NCI-H2081 treated with DMSO at 0.1 percent for 48 hours (cell line): ENCODE measurements around the gene TAOK1.

Source experiments
- DNase-seq: peaks from one replicate; lab custom pipeline; 2025; lab: John Stamatoyannopoulos, UW

TAOK1 gene

DNA sequence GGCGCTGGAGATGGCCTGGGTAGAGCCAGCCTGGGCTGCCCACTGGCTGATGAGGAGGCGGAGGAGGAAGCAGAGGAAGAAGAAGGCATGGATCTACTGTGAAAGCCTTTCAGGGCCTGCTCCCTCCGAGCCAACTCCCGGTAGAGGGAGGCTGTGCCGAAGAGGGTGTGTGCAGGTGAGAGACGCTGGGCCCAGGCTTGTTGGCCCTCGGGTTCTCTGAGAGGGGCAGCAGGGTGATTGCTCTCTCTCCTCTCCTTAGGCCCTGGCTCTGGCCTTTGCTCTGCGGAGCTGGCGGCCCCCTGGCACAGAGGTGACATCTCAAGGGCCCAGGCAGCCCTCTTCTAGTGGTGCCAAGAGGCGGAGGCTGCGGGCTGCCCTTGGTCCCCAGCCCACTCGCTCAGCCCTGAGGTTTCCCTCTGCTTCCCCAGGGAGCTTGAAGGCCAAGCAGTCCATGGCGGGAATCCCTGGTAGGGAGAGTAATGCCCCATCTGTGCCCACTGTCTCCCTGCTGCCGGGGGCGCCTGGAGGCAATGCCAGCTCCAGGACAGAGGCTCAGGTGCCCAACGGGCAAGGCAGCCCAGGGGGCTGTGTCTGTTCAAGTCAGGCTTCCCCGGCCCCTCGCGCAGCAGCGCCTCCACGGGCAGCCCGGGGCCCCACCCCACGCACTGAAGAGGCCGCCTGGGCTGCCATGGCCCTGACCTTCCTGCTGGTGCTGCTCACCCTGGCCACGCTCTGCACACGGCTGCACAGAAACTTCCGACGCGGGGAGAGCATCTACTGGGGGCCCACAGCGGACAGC, 181.9 kb downstream of the TAOK1 start:
- DNase-seq = no peak

DNA sequence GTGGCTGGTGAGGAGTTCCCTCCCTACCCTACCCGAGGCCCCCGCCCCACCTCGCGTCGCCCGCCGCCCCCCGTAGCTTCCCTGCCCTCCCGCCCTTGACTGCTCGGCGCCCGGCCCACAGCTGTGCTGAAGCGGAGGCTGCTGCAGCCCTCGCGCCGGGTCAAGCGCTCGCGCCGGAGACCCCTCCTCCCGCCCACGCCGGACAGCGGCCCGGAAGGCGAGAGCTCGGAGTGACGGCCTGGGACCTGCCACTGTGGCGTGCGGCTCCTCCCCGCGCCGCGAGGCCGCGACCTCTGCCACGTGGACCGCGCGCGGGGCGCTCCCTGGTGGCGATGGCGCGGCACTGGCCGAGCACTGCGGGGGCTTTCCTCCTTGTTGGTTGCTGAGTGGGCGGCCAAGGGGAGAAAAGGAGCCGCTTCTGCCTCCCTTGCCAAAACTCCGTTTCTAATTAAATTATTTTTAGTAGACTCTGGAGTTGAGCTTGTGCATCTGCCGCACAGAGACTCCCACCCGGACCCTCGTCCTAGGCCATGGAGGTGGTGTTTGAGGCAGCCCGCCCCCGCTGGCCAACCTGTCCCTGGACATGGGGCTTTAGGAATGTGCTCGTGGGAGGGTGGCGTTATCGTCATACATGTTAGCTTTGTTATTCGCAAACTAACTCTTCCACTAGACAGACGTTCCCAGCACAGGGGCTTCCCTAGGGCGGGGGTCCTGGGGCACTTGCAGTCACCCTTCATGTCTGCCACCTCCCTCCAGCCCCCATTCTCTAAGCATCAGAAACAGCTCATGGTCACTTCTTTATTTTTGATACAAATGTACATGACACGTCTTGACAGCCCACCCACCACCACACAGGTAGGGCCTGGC, 182.8 kb downstream of the TAOK1 start:
- DNase-seq = no peak

DNA sequence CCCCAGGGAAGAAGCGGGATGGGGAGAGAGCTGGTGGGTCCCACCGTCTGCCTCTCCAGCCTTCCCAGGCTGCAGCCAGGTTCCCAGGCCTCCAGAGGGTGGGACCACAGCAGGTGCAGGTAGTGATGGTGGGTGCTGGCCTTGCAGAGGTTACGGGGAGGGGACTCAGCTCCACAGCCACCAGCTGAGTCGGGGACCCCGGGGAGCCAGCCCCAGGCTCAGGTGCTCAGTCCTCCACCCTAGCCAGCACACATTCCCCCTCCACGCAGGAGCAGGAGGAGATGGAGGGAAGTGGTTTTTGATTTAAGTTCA, 183.4 kb downstream of the TAOK1 start:
- no peak for DNase-seq

DNA sequence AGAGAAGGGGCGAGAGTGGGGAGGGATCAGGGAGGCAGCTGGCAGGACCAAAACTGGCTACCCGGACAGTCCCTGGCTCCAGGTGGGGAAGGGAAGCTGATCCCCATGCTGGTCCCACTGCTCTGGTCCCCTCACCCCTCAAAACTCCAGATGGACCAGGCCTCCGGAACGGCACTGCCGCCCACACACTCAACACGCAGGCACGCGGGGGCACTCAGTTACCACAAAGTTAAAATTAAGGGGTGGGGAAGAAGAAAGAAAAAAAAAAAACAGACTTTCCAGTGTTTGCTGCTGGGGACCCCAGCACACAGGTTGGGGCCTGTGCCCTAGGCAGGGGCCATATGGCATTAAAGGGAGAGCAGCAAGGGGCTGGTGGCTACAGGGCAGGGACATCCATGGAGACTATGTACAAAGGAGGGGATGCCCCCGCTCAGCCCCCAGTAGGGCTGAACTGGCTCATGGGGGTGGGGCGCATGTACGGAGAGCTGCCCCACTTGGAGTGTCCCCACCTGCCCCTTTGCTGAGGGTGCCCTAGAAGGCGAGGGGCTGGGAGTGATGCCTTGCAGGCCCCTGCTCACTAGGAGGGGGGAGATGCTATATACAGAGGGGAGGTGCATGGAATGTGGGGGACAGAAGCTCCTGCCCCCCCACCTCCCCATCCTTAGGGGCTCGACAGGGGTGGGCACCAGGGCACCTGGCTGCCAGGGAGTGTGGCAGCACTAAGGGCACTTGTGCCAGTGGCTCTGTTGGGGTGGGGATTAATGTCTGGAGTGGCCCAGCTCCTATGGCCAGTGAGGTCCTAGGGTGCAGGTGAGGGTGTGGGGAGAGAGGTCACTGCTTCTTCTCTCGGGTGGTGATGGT, 183.9 kb downstream of the TAOK1 start:
- DNase-seq = no peak

DNA sequence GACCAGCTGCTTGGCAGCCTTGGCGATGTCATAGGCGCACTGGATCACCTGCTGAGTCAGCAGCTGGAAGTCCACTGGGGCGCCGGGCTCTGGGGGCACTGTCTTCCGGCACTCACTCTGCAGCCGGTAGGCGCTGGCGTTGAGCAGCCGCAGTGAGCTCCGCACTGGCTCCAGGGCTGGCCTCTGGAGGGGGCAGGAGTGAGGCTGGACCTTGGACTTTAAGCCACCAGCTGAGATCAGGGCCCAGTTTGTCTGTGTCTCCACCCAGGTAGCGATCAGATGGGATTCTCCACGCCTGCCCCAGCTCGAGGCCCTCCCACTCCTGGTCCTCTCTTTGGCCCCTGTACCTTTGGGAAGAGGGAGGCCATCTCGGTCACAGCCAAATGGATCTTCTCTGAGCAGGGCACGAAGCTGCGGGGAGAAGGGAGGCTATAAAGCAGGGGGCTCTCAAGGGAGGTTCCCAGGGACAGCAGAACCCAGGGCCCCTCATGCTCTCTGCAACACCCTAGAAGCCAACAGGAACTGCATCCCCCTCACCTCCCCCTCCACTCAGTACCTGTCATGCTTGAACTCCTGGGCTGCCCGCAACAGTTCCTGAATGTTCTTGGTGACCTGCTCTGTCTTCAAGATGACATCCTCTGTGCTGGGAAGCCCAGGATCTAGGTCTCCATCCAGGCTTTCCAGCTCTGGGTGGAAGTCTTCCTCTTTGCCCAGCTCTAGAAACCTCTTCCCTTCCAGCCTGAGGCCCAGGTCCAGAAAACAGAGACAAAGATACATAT, 184.8 kb downstream of the TAOK1 start:
- DNase-seq = no peak

DNA sequence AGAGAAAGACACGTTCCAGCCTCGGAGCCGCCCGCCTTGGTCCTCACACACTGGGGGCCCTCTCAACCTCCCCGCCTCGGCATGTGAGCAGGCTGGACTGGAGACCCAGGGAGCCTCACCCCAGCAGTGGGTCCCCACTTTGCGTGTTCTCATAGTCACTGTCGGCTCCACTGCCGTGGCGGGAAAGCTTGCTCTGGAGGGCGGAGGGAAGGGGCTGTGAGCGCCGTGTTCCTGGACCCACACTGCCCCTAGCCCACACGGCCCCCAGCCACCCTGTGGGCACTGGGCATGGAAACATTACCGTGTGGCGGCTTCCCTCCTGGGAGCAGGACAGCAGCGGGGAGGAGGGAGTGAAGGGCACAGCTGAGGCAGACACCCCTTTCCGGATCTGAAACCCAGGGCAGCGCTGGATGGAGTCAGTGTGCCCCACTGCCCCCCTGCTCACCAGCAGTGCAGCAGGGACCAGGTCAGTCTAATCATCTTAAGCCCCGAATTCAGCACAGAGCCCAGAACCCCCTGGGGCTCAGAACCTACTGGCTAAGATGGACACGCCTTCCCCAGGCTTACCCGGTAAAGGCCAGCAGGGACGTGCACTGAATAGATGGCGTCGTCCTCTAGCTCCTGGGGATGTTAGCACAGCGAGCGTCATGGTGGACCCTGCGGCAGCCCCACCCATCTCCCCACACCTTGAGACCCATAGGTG, 185.5 kb downstream of the TAOK1 start:
- no peak for DNase-seq

DNA sequence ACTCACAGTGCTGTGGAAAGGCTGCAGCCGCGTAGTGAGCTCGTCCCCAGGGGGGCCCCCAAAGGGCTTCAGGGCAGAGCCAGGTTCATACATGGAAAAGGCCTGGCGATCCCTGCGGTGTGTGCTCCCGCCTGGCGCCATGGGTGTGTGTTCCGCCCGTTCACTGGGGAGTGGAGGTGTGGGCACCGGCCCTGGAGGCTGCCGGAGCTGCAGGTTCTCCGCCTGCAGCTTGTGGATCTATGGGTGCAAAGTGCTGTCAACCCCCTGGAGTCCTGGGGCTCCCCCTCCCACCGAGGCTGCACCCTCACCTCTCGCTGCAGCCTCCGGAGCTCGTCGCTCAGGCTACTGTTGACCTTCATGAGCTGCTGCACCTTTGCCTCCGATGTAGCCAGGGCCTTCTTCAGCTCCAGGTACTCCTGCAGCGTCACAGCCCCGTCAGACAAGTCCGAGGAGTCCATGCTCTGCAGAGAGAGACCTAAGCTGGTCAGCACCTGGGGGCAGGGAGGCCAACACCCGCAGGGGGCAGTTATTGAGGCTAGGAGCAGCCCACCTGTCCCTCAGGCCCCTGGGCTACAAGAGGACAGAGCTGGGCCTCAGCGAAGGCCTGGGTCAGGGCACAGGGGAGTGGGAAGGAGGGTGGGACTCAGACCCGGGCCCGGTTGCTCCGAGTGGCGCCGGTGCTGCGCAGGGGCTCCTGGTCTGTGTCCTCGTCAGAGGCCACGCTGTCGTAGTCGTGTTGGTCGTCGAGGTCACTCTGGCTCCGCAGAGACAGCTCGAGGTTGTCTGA, 186.2 kb downstream of the TAOK1 start:
- DNase-seq = no peak

DNA sequence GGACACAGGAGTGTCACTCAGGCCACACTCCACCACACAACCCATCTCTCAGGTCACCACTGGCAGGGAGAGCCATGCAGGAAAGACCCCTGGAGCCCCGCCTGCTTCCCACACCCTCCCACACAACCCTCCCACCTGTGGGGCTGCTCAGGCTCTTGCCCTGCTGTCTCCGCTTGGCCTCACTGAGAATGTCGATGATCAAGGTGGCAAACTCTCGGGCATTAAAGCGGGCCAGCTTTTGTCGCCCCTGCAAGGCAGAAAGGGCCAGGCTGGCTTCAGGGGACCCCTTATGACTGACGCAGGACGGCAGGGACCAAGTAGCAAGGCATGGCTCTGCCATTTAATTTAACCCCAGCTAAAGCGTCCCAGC, 186.8 kb downstream of the TAOK1 start:
- DNase-seq = no peak

DNA sequence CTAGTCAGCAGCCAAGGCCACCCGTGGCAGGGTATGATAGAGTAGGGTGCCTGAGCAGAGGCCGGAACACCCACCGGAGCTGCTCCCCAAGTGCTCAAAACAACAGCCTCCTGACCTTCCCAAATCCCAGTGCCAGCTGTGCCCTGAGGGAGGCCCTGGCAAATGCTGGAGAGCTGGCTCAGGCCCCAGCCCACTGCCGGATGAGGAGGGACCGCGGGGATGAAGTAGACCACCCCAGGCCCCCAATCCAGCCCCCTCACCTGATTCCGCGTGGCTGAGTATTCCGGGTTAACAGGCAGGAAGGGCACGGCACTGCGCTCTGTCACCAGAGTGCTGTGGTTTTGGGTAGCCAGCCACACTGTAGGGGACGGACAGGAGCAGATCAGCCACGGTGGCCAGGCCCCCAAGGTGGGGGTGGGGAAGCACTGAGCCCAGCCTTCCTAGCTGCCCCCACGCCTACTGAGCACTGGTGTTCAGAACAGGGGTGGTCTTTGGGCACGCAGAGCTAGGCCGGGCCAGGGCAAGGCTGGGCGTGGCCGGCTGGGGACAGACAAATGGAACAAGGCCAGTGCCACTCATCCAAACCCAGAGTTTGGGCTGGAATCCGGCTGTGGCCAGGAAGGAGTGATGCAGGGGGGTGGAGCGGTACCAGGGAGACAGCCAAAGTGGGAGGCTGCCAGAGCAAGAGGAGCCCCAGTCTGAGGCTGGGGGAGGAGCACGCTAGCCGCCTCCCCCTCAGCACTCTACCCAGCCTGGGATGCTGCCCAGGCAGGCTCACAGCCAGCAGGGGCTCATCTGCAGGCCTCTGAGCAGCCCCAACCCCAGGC, 187.4 kb downstream of the TAOK1 start:
- DNase-seq = no peak

DNA sequence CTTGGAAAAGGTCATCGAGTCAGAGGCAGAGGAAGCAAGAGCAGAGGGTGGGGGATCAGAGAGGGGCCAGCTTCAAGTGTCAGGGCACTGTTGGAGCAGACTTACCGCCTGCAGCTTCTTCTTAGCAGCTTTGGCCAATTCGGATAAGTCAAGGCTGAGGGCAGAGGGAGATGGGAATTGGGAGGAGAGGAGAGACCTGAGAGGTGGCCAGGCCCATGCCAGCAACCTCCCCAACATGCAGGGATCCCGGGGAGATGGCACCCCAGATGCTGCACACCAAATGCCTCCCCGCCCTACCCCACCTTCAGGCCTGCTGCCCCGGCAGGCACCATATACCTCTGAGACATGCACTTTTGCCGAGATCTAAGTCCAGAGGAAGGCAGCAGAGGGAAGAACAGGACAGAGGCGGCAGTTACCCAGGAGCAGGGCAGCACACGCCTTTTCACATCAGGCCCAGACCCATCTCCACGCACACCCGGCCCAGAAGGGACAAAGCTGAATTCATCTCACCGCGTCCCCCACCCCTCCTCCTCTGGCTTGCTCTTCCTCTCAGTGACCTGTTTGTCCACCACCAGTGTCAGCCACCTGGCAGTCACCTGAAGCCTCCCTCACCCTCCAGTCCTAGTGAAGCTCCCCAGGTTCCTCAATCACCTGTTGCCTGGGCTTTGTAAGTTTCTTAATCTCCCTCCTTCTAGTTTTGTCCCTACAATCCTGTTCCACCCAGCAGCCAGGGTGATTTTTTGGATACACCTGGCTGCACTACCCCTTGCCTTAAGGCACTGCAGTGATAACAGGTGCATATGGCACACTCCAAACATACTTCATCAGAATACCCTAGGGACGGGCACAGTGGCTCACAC, 188.7 kb downstream of the TAOK1 start:
- no peak for DNase-seq

DNA sequence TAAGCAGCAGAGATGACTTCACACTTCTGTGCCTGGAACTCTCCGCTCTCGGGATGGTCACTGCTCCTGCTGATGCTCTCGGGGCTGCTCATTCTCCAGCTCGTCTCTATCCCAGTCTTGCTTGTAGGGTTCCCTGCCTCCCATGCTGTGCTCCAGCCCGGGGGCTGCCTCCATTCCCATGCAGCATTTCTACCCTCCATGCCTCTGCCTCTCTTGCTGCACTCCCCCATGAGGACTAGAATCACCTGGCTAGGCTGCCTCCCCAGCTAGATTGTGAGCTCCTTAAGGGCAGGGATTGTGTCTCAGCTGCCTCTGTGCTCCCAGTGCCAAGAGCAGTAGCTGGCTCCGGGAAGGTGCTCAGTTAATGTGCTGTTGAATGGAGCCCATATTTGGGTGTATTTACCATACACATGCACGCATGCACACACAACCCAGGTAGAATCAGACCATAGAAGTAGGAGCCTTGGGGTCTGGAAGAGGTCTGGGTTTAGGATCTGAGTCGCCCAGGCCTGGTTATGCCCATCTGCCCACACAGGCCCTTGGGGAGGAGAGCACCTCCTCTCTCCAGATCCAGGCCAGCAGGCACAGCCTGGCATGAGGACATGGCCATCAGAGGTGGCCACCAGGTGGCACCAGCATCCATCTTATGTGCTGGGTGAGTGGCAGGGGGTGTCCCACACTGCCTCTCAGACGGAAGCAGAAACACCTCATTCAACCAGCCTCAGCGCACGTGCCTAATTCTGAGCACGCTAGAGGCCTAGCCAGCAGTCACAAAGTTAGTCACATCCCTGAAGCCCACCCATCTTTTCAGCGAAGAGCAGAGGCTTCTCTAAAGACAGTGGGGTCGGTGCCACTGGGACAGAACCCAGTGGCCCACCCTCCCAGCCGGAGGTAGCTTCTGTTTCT, 190.0 kb downstream of the TAOK1 start:
- no peak for DNase-seq

DNA sequence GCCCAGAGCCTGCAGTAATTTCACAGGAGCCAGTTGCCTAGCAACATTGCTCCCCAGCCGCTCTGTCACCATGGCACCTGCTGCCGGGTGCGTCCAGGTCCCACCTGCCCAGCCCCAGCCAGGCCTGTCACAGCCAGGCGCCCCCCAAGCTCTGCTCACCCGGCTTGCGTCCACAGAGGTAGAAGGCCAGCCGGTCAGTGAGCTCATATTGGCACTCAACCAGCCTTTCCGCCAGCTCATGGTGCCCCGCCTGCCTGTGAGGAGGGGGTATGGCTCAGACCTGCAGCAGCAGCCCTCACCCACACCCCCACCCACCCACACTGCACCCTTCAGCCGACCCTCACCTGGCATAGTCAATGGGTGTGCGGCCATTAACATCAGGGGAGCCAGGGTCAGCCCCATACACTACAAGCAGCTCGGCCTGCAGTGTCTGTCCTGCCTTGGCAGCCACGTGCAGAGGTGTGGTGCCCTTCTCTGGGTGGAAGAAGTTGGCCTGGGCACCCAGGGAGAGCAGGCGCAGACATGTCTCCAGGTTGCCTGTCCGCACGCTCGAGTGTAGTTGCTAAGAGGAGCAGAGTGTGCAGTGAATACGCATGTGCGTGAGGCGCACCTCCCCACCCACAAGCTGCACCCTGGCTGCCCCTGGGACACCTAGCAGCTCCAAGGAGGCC, 191.6 kb downstream of the TAOK1 start:
- DNase-seq = no peak

DNA sequence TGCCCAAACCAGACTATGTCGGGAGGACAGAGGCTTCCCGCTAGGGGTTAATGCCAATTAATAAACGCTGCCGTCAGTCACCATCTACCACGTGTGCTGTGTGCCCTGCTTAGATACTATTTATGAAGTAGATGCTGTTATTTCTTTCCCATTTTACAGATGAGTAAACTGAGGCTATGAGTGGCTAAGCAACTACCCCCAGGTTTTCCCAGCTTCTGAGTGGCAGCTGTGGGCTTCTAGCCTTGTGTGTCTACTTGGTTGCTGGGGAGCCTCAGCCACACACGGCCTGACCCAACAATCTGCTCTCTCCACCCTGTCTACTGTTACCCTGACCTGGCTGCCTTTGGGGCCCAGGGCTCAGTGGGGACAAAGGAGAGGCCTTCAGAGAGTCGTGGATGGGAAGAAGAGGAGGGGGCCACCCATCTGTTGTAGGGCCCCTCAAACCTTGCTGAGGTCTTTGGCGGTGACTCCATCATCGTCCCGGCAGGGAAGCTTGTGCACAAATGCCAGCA, 192.1 kb downstream of the TAOK1 start:
- DNase-seq = no peak

DNA sequence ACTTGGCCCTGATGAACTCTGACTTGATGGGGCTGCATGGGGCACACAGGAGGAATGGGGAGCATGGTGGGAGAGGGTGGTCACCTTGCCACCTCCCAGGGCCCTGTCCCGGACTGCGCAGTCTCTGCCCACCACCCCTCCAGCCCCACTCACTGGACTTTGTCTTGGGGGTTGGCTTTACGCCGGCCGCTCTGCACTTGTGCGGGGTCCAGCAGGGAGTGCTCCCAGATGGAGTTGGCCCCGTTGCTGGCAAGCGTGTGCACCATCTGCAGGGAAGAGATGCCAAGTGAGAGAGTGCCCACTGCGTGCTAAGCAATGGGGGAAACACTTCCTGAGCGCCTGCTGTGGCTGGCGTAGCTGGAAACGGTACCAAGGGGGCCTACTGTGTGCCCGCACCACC, 192.6 kb downstream of the TAOK1 start:
- DNase-seq = no peak

DNA sequence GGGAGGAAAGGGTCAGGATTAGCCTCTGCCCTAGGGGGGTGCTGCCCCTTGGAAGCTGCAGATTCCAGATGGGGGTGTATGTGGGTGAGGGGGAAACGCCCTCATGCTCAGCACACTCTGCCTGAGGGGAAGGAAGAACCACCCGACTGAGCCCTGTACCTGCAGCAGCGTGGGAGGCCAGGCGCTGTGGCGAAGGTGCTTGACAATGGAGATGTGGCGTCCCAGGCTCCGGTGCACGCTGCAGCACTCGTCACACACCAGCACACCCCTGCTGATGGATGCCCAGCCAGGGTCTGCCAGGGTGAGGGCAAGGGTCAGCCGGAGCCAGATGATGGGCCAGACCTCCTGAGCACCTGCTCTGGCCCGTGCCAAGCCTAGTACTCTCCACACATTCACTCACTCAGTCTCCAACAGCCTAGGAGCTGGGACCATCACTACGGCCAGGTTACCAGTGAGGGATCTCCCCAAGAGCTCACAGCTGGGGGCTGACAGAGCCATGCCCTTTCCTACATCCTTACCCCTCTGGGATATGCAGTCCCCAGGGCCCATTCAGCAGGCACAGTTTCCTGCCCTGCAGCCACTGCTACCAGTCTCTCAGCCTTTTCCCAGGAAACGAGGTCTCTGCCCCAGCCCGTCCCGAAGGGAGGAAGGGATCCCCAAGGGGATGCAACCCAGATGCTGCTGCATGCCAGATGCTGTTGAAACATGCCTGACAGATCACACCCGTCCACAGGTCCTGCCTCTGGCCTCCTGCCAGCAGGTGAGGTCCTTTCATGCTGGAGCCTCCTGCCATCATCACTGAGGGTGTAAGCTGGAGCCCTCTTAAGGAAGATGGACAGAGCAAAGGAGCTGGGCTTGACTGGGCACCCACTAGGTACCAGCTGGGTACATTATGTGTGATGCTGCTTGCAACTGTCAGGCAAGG, 193.4 kb downstream of the TAOK1 start:
- DNase-seq = no peak
